ENCODE data around the gene CDHR3.

The CDHR3 gene

GRCh38 chr7:106033735-106034134, 70.7 kb downstream of the CDHR3 start:
- H3K27ac ChIP-seq = no peak overlapping the region
- H3K4me1 ChIP-seq = peaks cover 18% of the 10 kb centered on the region
- H3K9me3 ChIP-seq = no peaks in the 10 kb centered on the region; the same call in 1 of the 2 replicates
- no peaks in the 10 kb centered on the region for H4K20me1 ChIP-seq
- H3K9ac ChIP-seq = no peak overlapping the region
- H3K36me3 ChIP-seq = no peaks in the 10 kb centered on the region
- peaks cover 32% of the 10 kb centered on the region for H3K27me3 ChIP-seq
- no peak overlapping the region for H3K4me3 ChIP-seq
- no peak overlapping the region for H3K4me2 ChIP-seq
- no peak for TF ChIP-seq Cebpa-rat (IDR thresholded peaks at IDR 0.05)

- no peak overlapping the region for H3K9ac ChIP-seq
- H3K4me2 ChIP-seq = no peak overlapping the region
- no peaks in the 10 kb centered on the region for H4K20me1 ChIP-seq
- no peaks in the 10 kb centered on the region for H3K36me3 ChIP-seq
- H3K4me1 ChIP-seq = peaks cover 18% of the 10 kb centered on the region
- H3K27ac ChIP-seq = no peak overlapping the region
- no peak for TF ChIP-seq Cebpa-rat (IDR thresholded peaks at IDR 0.05)
- no peaks in the 10 kb centered on the region; the same call in 1 of the 2 replicates for H3K9me3 ChIP-seq
- no peak overlapping the region for H3K4me3 ChIP-seq
- peaks cover 27% of the 10 kb centered on the region for H3K27me3 ChIP-seq
Observed at GRCh38 chr7:106034383-106034782, 71.3 kb downstream of the CDHR3 start.

DNA sequence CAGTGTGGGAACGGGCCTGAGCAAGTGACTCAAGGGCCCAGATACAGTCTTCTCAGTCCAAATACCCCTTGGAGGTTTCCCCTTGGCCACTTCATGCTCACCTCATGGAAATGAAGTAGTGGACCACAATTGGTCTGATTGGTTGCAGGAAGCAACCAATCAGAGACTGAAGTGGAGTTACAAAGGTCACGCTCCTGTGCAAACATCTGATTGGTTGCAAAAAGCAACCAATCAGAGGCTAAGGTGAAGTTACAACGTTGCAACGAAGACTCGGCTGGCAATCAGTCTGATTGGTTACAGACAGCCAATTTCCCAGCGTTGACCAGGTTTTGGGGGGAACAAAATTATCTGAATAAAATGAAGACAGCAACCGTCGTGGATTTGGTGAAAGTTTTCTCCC, 72.5 kb downstream of the CDHR3 start:
- H3K27ac ChIP-seq = no peak overlapping the region
- H3K4me1 ChIP-seq = peaks cover 14% of the 10 kb centered on the region
- no peaks in the 10 kb centered on the region for H3K36me3 ChIP-seq
- no peak for TF ChIP-seq Cebpa-rat (IDR thresholded peaks at IDR 0.05)
- no peaks in the 10 kb centered on the region for H4K20me1 ChIP-seq
- no peak overlapping the region for H3K9ac ChIP-seq
- H3K9me3 ChIP-seq = no peaks in the 10 kb centered on the region; the same call in 1 of the 2 replicates
- H3K4me3 ChIP-seq = no peak overlapping the region
- peaks cover 16% of the 10 kb centered on the region for H3K27me3 ChIP-seq
- H3K4me2 ChIP-seq = no peak overlapping the region

- H3K27me3 ChIP-seq = peaks cover 12% of the 10 kb centered on the region; the same call in 1 of the 2 replicates
- H3K4me3 ChIP-seq = no peak overlapping the region
- no peaks in the 10 kb centered on the region for H3K36me3 ChIP-seq
- H3K9me3 ChIP-seq = no peaks in the 10 kb centered on the region; the same call in 1 of the 2 replicates
- peaks cover 9% of the 10 kb centered on the region for H3K4me1 ChIP-seq
- H4K20me1 ChIP-seq = no peaks in the 10 kb centered on the region
- no peak overlapping the region for H3K4me2 ChIP-seq
- H3K27ac ChIP-seq = no peak overlapping the region
- TF ChIP-seq Cebpa-rat (IDR thresholded peaks at IDR 0.05) = no peak
- no peak overlapping the region for H3K9ac ChIP-seq
Observed at GRCh38 chr7:106036004-106036403, 72.9 kb downstream of the CDHR3 start.

DNA sequence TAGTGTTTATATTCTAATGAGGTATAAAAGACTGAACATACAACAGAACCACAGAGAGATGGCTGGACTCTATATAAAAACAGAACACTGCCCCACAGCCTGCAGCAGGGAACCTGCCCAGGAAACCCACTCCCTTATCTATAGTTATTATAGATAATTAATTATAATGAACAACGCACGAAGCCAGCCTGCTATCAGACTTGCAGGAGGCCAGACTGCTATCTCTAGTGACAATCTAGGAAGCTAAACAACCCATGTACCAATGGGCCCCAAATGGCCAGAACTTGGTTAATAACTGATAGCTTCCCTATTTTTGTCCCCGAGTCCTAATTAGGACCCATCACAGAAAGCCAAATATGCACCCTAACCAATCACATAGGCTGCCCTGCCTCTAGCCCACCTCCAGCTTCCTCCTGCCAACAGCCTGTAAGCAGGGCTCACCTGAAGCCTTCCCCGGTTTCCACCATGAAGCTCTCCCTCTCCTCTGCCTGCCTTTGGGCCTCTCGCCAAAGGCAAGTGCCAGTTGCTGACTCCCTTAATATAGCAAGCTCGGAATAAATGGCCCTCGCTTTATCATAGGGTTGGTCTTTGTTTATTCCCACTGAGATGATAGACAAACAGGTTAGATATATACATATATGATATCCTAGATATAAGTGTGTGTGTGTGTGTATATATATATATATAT, 74.6 kb downstream of the CDHR3 start:
- Histone ChIP-seq H3K9me3 (no peaks in the 10 kb centered on the region; the same call in 1 of the 2 replicates), H3K36me3 (no peaks in the 10 kb centered on the region), H3K4me1 (no peaks in the 10 kb centered on the region), H3K27ac (no peak overlapping the region), H4K20me1 (no peaks in the 10 kb centered on the region), H3K4me2 (no peak overlapping the region), H3K4me3 (no peak overlapping the region), H3K9ac (no peak overlapping the region), H3K27me3 (no peaks in the 10 kb centered on the region; the same call in 1 of the 2 replicates)
- no peak for TF ChIP-seq Cebpa-rat (IDR thresholded peaks at IDR 0.05)

DNA sequence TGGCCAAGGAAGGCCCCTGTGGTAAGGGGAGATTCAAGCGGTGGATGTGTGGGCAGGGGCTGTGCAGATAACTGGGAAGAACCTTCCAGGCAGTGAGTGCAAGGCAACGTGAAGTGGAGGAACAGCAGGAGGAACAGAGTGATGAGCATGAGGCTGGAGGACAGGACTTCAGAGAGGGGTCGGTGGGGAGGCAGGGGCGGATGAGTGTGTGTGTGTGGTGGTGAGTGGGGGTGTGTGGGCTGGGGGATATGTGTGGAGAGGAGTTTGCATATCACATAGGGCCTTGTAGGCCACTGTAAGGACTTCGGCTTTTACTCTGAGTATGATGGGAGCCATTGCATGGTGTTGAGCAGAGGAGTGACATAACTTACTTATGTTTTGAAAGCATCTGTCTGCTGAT, 75.2 kb downstream of the CDHR3 start:
- Histone ChIP-seq H3K4me2 (no peak overlapping the region), H3K36me3 (no peaks in the 10 kb centered on the region), H3K4me1 (no peaks in the 10 kb centered on the region), H3K9ac (no peak overlapping the region), H3K27me3 (no peaks in the 10 kb centered on the region), H3K9me3 (no peaks in the 10 kb centered on the region; the same call in 1 of the 2 replicates), H3K4me3 (no peak overlapping the region), H4K20me1 (no peaks in the 10 kb centered on the region), H3K27ac (no peak overlapping the region)
- no peak for TF ChIP-seq Cebpa-rat (IDR thresholded peaks at IDR 0.05)

- Histone ChIP-seq H3K27ac (no peak overlapping the region), H3K4me2 (no peak overlapping the region)
Observed at GRCh38 chr7:106038916-106039315, 75.9 kb downstream of the CDHR3 start.

DNA sequence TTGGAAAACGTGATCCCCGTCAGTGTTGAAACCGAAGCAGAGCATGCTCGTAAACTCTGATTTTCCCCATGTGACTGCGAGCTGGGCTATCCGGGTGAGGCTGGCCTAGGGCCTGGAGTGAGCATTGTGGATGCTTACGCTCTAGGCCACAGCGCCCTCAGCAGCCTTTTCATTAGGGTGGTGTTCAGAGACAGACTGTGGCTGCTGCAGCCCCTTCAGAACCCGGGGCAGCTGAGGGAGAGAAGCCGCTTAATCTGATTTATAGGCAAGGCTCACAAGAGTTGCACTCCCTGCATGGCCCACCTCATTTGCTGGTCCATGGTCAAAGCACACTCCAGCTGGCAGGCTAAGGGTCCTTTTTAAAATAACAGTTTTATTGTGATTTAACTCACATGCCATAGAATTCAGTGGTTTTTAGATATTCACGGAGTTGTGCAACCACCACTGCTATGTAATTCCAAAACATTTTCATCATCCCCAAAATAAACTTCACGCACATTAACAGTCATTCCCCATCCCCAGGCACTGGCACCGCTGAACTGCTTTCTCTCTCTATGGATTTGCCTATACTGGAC, 76.5 kb downstream of the CDHR3 start:
- H4K20me1 ChIP-seq = no peaks in the 10 kb centered on the region
- no peaks in the 10 kb centered on the region for H3K9me3 ChIP-seq
- no peak overlapping the region for H3K4me3 ChIP-seq
- H3K9ac ChIP-seq = no peak overlapping the region
- H3K4me1 ChIP-seq = no peaks in the 10 kb centered on the region
- H3K27me3 ChIP-seq = no peaks in the 10 kb centered on the region
- no peak for TF ChIP-seq Cebpa-rat (IDR thresholded peaks at IDR 0.05)
- no peaks in the 10 kb centered on the region for H3K36me3 ChIP-seq
- no peak overlapping the region for H3K27ac ChIP-seq
- no peak overlapping the region for H3K4me2 ChIP-seq

More at GRCh38 chr7:106038916-106039315, 75.9 kb downstream of the CDHR3 start:
- no peak for TF ChIP-seq Cebpa-rat (IDR thresholded peaks at IDR 0.05)
- Histone ChIP-seq H3K9ac (no peak overlapping the region), H4K20me1 (no peaks in the 10 kb centered on the region), H3K27me3 (no peaks in the 10 kb centered on the region), H3K36me3 (no peaks in the 10 kb centered on the region), H3K4me1 (no peaks in the 10 kb centered on the region), H3K4me3 (no peak overlapping the region), H3K9me3 (no peaks in the 10 kb centered on the region)

- H3K36me3 ChIP-seq = no peaks in the 10 kb centered on the region
Observed at GRCh38 chr7:106041140-106041717, 78.2 kb downstream of the CDHR3 start.

DNA sequence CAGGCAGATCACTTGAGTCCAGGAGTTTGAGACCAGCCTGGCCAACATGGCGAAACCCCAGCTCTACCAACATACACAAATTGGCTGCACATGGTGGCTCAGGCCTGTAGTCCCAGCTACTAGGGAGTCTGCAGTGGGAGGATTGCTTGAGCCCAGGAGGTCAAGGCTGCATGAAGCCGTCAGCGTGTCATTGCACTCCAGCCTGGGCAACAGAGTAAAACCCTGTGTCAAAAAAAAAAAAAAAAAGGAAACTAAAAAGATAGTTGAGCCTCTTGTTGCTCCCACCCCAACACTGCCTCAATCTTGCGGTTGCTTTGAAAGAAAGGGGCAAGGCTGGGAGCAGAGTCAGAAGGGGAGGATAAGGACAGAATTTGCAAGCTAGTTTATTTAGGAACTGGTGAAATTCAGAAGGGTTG, 79.1 kb downstream of the CDHR3 start:
- TF ChIP-seq Cebpa-rat (IDR thresholded peaks at IDR 0.05) = no peak
- H3K4me1 ChIP-seq = no peaks in the 10 kb centered on the region
- H3K27me3 ChIP-seq = no peaks in the 10 kb centered on the region
- no peak overlapping the region for H3K4me3 ChIP-seq
- no peaks in the 10 kb centered on the region for H4K20me1 ChIP-seq
- no peaks in the 10 kb centered on the region for H3K9me3 ChIP-seq
- no peaks in the 10 kb centered on the region for H3K36me3 ChIP-seq
- no peak overlapping the region for H3K27ac ChIP-seq
- no peak overlapping the region for H3K9ac ChIP-seq
- H3K4me2 ChIP-seq = no peak overlapping the region

More at GRCh38 chr7:106041140-106041717, 78.2 kb downstream of the CDHR3 start:
- H3K27ac ChIP-seq = no peak overlapping the region
- no peaks in the 10 kb centered on the region for H4K20me1 ChIP-seq
- no peaks in the 10 kb centered on the region for H3K4me1 ChIP-seq
- no peak for TF ChIP-seq Cebpa-rat (IDR thresholded peaks at IDR 0.05)
- no peak overlapping the region for H3K4me2 ChIP-seq
- H3K9me3 ChIP-seq = no peaks in the 10 kb centered on the region
- no peaks in the 10 kb centered on the region for H3K27me3 ChIP-seq
- no peak overlapping the region for H3K9ac ChIP-seq
- H3K4me3 ChIP-seq = no peak overlapping the region
